Measurements from ENCODE around the gene CYB561D1. TPM values are rescaled to one million over a fixed set of nuclear protein-coding genes. Genes with fewer than 3 reads are reported as not detected.

The CYB561D1 gene
- total RNA-seq, 2 donors from 2014 or later = 6.2 to 6.9 TPM

DNA sequence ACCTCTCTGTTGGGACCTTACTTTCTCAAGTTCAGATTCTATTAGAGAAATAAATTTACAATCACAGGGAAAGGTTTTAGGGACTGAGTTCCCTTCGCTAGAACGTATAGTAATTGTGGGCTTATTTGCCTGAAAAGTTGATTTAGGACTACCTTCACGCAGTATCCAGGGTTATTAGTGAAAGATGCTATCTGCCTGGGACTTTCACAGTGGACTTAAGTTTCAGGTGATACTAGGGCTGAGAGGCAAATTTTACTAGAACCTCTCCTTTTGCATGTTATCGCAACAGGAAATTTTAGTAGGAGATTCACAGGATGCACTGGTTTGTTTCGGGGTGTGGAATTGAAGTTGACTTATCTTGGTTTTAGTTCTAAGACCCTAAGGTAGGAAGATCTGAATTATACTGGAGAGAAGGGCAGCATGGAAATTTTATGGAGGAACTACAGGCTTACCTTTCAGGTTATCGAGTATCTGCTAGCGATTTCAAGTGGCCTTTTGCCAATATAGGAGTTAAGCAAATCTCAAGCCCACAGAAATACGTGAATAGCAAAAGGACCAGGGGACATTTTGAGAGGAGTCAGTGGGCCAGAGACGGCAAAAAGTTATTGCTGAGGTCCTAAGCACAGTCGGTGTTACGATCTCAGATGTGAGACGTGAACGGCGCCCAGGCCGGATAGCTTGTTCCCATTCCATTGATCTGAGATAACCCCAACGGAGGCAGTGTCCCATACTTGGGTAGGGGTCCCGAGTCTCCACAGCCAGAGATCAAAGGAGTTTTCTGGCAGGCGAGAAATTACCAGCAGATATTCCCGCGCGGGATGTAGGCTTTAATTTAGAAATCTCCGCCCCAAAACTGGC is 53.8 kb downstream of the CYB561D1 start:
- Histone ChIP-seq H3K9me3 (no peaks in the 10 kb centered on the region), H3K27me3 (no peaks in the 10 kb centered on the region), H3K27ac (peak overlapping the region; percentile 94 to 98 (median 98)), H3K4me1 (peaks cover 32% of the 10 kb centered on the region), H3K4me3 (peak overlapping the region; percentile 42 to 72), H3K36me3 (replicated peaks in 1 of 2; ENCODE audit: insufficient read depth in 1 of 2, low read depth in 2 of 2) (no peaks in the 10 kb centered on the region)
- no peak for TF ChIP-seq POLR2A (IDR thresholded peaks at IDR 0.05)
- TF ChIP-seq, protein P1, sequence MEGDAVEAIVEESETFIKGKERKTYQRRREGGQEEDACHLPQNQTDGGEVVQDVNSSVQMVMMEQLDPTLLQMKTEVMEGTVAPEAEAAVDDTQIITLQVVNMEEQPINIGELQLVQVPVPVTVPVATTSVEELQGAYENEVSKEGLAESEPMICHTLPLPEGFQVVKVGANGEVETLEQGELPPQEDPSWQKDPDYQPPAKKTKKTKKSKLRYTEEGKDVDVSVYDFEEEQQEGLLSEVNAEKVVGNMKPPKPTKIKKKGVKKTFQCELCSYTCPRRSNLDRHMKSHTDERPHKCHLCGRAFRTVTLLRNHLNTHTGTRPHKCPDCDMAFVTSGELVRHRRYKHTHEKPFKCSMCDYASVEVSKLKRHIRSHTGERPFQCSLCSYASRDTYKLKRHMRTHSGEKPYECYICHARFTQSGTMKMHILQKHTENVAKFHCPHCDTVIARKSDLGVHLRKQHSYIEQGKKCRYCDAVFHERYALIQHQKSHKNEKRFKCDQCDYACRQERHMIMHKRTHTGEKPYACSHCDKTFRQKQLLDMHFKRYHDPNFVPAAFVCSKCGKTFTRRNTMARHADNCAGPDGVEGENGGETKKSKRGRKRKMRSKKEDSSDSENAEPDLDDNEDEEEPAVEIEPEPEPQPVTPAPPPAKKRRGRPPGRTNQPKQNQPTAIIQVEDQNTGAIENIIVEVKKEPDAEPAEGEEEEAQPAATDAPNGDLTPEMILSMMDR (IDR thresholded peaks at IDR 0.05) = no peak
- 2 to 6% methylated on average over 21 to 22 of the region's 22 CpGs for WGBS, 2 donors
- intact Hi-C loops (cut with DNase I) = loop anchor here (10.0 kb wide), 1 partner anchor 227 kb away; no protein-coding TSS in a partner anchor
- peak; percentile 40 to 57 (median 48) for DNase-seq
- ATAC-seq = peak; percentile 24

DNA sequence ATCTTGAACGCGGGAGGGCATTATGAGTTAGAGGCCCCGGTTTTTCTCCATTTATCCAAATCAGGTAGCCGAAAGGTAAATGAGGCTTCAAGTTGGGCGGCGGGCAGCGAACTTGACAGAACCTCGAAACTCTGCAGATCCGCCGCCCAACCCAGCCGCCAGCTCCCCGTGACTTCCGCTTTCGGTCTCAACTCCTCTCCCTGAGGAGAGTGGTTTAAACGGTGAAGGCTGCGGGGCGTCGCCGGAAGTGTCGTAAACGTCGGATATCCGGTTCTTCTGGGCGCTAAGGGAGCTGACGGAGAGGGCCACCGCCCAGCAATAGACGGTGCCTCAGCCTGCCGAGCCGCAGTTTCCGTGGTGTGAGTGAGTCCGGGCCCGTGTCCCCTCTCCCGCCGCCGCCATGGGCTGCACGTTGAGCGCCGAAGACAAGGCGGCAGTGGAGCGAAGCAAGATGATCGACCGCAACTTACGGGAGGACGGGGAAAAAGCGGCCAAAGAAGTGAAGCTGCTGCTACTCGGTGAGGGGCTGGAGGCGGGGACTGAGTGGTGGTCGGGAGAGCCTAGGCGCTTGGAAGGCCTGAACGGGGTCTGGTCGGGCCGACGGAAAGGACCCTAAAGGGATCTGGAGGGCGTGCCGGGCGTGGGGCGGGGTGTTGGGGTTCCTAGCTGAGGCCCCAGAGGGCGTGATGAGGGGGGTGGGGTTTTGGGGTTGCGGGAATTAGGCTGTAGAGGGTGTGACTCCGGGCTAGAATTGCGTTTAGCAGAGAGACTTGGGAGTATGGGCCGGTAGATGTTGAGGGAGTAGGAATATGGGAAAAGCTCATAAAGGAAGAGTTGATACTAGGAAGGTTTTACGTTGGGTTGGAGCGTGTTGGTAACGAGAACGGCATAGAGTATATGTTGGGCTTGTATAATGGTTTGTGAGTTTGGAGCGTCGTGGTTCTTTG is 54.7 kb downstream of the CYB561D1 start, which contains the start of gene GNAI3:
Gene GNAI3 (plus strand): TSS at position 295 of the 947 bp plus-strand sequence. CDS start 106 bp downstream, at position 401.
- intact Hi-C loops (cut with DNase I) = loop anchor here (10.0 kb wide), 1 partner anchor 226 kb away; no protein-coding TSS in a partner anchor
- DNase-seq (peak; percentile 96 to 97 (median 96)), ATAC-seq (peak; percentile 94)
- H3K36me3 ChIP-seq (replicated peaks in 1 of 2; ENCODE audit: insufficient read depth in 1 of 2, low read depth in 2 of 2) = no peaks in the 10 kb centered on the region
- H3K4me3 ChIP-seq = peak within 1 kb of the TSS; percentile 42 to 72
- H3K4me1 ChIP-seq = peaks cover 32% of the 10 kb centered on the region
- TF ChIP-seq POLR2A (IDR thresholded peaks at IDR 0.05) = peak; percentile 98 to 100 (median 99)
- TF ChIP-seq, protein P1 (IDR thresholded peaks at IDR 0.05) = no peak
- H3K27me3 ChIP-seq = no peaks in the 10 kb centered on the region
- 0 to 1% methylated on average over 52 to 68 of the region's 68 CpGs for WGBS, 2 donors
- H3K27ac ChIP-seq = peak within 1 kb of the TSS; percentile 94 to 98 (median 98)
- H3K9me3 ChIP-seq = no peaks in the 10 kb centered on the region

Other genes with a start within 250 kb of the CYB561D1 start
- 1 to 10 TPM; 7.3 to 7.5 TPM for gene CELSR2, start 244.6 kb upstream of the CYB561D1 start, total RNA-seq
- gene PSRC1, start 210.9 kb upstream of the CYB561D1 start, total RNA-seq = 1 to 10 TPM in 1 of 2 donors, not detected in 1; 1.8 TPM
- not detected for gene MYBPHL, start 187.1 kb upstream of the CYB561D1 start, total RNA-seq
- gene SORT1, start 96.2 kb upstream of the CYB561D1 start, total RNA-seq = 10 to 100 TPM; 23.6 to 24.7 TPM
- gene PSMA5, start 67.6 kb upstream of the CYB561D1 start, total RNA-seq = 1 to 10 TPM; 8.6 to 8.9 TPM
- 1 to 10 TPM; 1.8 to 2.3 TPM for gene SYPL2, start 27.5 kb upstream of the CYB561D1 start, total RNA-seq
- gene ATXN7L2, start 10.2 kb upstream of the CYB561D1 start, total RNA-seq = 1 to 10 TPM; 2.6 to 5.9 TPM
- gene AMIGO1, start 15.6 kb downstream of the CYB561D1 start, total RNA-seq = 1 to 10 TPM; 2.6 to 8.6 TPM
- gene GPR61, start 45.8 kb downstream of the CYB561D1 start, total RNA-seq = not detected
- 1 to 10 TPM; 3.6 to 4.9 TPM for gene GNAI3, start 54.5 kb downstream of the CYB561D1 start, total RNA-seq
- gene GNAT2, start 125.5 kb downstream of the CYB561D1 start, total RNA-seq = not detected
- gene AMPD2, start 125.7 kb downstream of the CYB561D1 start, total RNA-seq = 100 to 1,000 TPM in 1 of 2 donors, 10 to 100 TPM in 1; 22.1 to 111 TPM
- gene GSTM4, start 162.0 kb downstream of the CYB561D1 start, total RNA-seq = 10 to 100 TPM; 24.1 to 37.2 TPM
- 10 to 100 TPM; 51.1 to 60.6 TPM for gene GSTM2, start 174.0 kb downstream of the CYB561D1 start, total RNA-seq
- 10 to 100 TPM in 1 of 2 donors, not detected in 1; 19.5 TPM for gene GSTM1, start 193.7 kb downstream of the CYB561D1 start, total RNA-seq
- gene GSTM5, start 218.2 kb downstream of the CYB561D1 start, total RNA-seq = 1 to 10 TPM in 1 of 2 donors, not detected in 1; 1.8 TPM
- gene GSTM3, start 246.9 kb downstream of the CYB561D1 start, total RNA-seq = 10 to 100 TPM; 68.5 to 73.8 TPM

Data from body of pancreas (tissue), 4 donors.